ENCODE data around the gene STX4. TPM values are rescaled to one million over a fixed set of nuclear protein-coding genes. Genes with fewer than 3 reads are reported as not detected.
A peak's percentile ranks its signal among the peaks of the same experiment; 100 is the strongest.
"Not testable (repeated sequence)": the region's sequence is repeated elsewhere in the genome, so short reads cannot be mapped to it uniquely, and the experiment has no call there.

The STX4 gene
- total RNA-seq, 1 donor from 2014 or later, result 39.5 TPM

DNA sequence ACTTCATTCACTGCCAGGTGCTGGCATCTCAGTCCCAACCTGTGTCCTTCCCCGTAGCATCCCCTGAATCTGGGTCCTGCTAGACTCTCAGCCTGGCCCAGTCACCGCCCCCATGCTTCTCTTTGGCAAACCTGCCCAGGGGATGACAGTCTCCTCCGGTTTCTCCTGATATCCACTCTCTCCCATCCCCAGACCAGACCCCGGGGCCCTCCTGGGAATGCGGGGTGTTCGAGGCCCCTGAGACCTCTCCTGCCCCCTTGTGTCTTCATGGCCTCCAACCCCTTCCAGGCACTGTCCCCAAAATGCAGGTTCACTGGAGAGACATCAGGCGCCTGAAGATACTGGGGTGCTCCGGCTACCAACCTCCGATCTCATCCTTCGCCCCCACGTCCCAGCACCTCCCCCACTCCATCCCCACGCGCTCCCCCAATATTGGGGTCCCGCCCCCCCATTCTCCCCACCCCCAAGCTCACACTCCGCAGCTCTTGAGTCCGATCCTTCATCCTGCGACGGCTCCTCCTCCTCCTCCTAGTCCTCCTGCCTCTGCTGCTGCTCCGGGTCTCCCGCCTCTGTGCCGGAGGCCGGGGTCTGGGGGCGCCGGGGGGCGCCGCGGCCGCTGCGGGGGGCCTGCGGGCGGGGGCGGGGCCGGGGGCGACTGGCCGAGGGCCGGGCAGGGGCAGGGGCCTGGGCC lies 23.3 kb upstream of the STX4 start:
- intact Hi-C loops (cut with DNase I), result no loop called here
- DNase-seq (no peak), ATAC-seq (ENCODE audit: poor library complexity) (no peak)

- intact Hi-C loops (cut with DNase I), result no loop called here
- DNase-seq, result no peak
- ATAC-seq (ENCODE audit: poor library complexity), result no peak
Observed at GRCh38 chr16:31010585-31011325, 22.6 kb upstream of the STX4 start, which contains the start of gene STX1B. Gene STX1B (minus strand): TSS chr16:31010638. CDS start chr16:31010396, 242 bp downstream.

GRCh38 chr16:31011815-31012214 lies 21.5 kb upstream of the STX4 start:
- DNase-seq; ATAC-seq (ENCODE audit: poor library complexity); intact Hi-C loops (cut with DNase I): not testable (repeated sequence)

DNA sequence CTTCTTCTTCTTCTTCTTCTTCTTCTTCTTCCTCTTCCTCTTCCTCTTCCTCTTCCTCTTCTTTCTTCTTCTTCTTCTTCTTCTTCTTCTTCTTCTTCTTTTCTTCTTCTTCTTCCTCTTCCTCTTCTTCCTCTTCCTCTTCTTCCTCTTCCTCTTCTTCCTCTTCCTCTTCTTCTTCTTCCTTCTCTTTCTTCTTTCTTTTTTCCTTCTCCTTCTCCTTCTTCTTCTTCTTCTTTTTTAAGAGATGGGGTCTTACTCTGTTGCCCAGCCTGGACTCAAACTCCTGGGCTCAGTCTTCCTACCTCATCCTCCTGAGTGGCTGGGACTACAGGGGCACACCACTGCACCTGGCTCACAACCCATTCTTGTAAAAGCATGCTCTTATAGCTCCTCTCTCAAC lies 20.1 kb upstream of the STX4 start:
- intact Hi-C loops (cut with DNase I); ATAC-seq (ENCODE audit: poor library complexity); DNase-seq: not testable (repeated sequence)

GRCh38 chr16:31016018-31016417 lies 17.3 kb upstream of the STX4 start:
- ATAC-seq (ENCODE audit: poor library complexity), result no peak
- DNase-seq, result no peak

DNA sequence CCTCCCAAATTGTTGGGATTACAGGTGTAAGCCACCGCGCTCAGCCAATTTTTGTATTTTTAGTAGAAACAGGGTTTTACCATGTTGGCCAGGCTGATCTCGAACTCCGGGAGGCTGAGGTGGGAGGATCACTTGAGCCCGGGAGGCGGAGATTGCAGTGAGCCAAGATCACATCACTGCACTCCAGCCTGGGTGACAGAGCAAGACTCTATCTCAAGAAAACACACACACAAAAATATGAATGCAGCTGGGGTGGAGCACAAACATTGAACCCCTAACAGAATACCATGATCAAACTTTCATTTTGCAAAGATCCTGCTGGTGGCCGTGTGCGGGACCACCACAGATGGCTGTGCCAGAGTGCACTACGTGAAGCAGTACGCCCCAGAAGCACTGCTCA lies 15.6 kb upstream of the STX4 start:
- intact Hi-C loops (cut with DNase I); DNase-seq; ATAC-seq (ENCODE audit: poor library complexity): not testable (repeated sequence)

More at GRCh38 chr16:31016018-31016417, 17.3 kb upstream of the STX4 start:
- intact Hi-C loops (cut with DNase I), result no loop called here

DNA sequence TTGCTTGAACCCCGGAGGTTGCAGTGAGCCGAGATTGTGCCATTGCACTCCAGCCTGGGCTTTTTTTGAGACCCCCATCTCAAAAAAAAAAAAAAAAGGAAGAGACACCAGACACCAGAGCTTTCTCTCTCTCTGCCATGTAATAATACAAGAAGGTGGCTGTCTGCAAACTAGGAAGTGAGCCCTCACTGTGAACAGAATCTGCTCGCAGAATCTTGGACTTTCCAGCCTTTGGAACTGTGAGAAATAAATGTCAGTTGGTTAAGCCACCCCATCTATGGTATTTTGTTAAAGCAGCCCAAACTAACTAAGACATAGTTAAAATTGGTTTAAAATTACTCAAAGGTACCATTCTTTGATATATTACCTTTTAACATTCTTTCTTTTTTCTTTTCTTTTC lies 12.8 kb upstream of the STX4 start:
- no peak for DNase-seq
- no peak for ATAC-seq (ENCODE audit: poor library complexity)
- intact Hi-C loops (cut with DNase I), result no loop called here

GRCh38 chr16:31022544-31023251 lies 10.7 kb upstream of the STX4 start:
- no peak for DNase-seq
- intact Hi-C loops (cut with DNase I), result no loop called here
- no peak for ATAC-seq (ENCODE audit: poor library complexity)

DNA sequence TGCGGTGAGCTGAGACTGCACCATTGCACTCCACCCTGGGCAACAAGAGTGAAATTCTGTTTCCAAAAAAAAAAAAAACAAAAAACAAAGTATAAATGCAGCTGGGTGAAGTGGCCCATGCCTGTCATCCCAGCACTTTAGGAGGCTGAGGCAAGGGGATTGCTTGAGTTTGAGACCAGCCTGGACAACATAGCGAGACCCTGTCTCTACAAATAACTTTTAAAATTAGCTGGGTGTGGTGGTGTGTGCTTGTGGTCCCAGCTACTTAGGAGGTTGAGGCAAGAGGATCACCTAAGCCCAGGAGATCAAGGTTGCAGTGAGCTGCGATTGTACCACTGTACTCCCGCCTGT lies 10.1 kb upstream of the STX4 start:
- intact Hi-C loops (cut with DNase I), result no loop called here
- ATAC-seq (ENCODE audit: poor library complexity) (no peak), DNase-seq (no peak)

GRCh38 chr16:31023627-31024226 lies 9.6 kb upstream of the STX4 start:
- DNase-seq (no peak), ATAC-seq (ENCODE audit: poor library complexity) (no peak)
- intact Hi-C loops (cut with DNase I), result no loop called here

- intact Hi-C loops (cut with DNase I), result no loop called here
- ATAC-seq (ENCODE audit: poor library complexity) (no peak), DNase-seq (no peak)
Observed at GRCh38 chr16:31025339-31025738, 8.0 kb upstream of the STX4 start.

DNA sequence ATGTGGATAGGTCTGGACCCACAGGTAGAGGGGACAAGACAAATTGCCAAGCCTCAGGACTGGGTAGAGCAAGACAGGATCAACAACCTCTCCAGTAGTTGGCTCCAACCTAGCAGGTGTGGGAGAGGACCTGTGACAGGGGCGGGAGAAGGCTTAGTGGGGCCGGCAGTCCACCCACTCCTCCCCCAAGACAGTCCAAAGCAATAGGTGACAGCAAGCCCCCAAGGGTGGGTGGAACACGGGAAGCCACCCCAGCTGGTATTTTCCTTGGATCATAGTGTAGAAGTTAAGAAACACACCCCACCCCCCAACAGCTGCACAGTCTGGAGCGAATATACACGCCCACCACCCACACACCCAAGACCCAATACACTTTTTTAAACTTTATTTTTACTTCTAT lies 4.1 kb upstream of the STX4 start:
- intact Hi-C loops (cut with DNase I), result no loop called here
- ATAC-seq (ENCODE audit: poor library complexity) (no peak), DNase-seq (no peak)

GRCh38 chr16:31031276-31031675 lies 2.1 kb upstream of the STX4 start:
- no peak for DNase-seq
- intact Hi-C loops (cut with DNase I), result loop anchor here (5.0 kb wide), 1 partner anchor 111 kb away; no protein-coding TSS in a partner anchor
- no peak for ATAC-seq (ENCODE audit: poor library complexity)

DNA sequence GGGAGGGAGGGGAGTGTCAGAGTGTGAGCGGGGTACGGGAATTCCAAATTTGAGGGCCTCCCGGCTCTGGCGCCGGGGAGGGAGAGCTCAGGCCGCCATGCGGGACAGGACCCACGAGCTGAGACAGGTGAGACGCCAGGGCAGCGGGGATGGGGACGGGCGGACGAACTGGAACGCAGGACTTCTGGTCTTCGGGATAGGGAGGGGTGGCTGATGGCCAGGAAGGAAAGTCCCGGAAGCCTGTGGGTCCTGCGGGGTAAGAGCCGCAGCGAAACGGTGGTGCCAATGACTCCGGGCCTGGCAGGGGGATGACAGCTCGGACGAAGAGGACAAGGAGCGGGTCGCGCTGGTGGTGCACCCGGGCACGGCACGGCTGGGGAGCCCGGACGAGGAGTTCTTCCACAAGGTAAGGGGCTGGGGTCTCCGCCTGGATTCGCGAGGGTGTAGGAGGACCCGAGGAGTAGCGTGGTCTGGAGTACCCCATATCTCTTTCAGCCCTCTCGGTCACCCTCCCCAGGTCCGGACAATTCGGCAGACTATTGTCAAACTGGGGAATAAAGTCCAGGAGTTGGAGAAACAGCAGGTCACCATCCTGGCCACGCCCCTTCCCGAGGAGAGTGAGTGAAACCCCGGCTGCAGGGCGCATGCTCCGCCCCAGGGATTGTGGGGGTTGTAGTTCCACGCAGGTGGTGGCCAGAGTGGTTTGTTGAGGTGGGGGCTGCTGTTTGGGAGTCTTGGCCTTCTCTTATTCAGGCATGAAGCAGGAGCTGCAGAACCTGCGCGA lies 543 bp downstream of the STX4 start:
- intact Hi-C loops (cut with DNase I), result loop anchor here (2.0 to 5.0 kb wide), 2 partner anchors 39 to 108 kb away; no protein-coding TSS in a partner anchor
- peak; percentile 90 for ATAC-seq (ENCODE audit: poor library complexity)
- peak; percentile 96 for DNase-seq

DNA sequence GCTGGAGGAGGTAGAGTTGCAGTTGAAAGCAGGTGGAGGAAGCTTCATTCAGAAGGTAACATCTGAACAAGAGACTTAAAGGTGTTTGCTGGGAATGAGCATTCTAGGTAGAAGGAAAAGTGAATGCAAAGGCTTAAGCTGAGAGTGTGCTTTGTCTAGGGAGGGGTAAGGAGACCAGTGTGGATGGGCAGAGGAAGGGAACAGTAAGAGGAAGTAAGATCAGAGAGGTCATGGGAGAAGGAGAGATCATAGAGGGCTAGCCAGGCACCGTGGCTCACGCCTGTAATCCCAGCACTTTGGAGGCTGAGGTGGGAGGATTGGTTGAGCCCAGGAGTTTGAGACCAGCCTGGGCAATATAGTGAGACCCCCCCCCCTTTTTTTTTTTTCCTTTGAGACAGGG lies 3.3 kb downstream of the STX4 start:
- intact Hi-C loops (cut with DNase I), result no loop called here

DNA sequence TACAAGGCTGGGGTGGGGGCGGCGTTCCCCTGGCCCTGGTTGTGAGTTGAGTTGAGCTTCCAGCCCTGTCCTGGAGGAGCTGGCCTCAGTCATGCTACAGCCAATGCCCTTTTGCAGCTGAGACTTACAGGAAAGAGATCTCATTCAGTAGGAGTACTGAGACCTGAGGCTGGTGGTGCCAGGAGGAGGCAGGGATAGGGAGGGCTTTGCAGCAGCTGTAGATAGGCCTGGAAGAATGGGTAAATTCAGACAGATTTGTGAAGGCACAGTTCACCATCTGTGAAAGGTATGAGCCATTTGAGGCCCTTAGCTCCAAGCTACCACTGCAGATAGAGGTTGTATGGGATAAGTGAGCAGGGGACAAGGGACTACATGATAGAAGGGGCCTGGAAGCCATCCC lies 5.6 kb downstream of the STX4 start:
- intact Hi-C loops (cut with DNase I), result no loop called here
- DNase-seq (no peak), ATAC-seq (ENCODE audit: poor library complexity) (no peak)

More for the DNA sequence above, 3.3 kb downstream of the STX4 start:
- ATAC-seq (ENCODE audit: poor library complexity), result no peak
- no peak for DNase-seq

DNA sequence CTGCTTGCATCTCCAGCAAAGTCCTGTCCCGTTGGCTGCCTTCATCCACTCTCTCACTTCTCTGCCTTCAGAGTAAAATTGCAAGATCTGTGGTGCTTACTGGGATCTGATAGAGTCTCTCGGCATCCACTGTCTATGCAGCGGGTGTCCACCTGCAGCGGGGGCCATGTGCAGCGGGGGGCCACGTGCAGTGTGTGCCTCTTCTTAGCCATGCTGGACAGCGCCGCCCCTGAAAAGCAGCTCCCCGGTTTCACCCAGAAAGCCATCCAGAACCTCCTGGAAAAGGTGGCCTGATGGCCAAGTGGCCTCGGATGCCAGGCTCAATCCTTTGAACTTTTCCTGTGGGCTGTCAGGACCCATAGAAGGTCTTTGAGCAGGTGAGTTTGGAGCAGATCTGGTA lies 9.5 kb downstream of the STX4 start:
- intact Hi-C loops (cut with DNase I), result no loop called here
- ATAC-seq (ENCODE audit: poor library complexity) (no peak), DNase-seq (no peak)

- ATAC-seq (ENCODE audit: poor library complexity) (no peak), DNase-seq (no peak)
- intact Hi-C loops (cut with DNase I), result no loop called here
Observed at GRCh38 chr16:31043352-31043751, 10.0 kb downstream of the STX4 start.

Measured in Right ventricle myocardium superior (tissue), 1 donor.